GM12891 (cell line): Measurements from ENCODE around the gene ELAC1.

Experiments used
- POLR2A ChIP-seq: IDR thresholded peaks from 2 replicates; pipeline ENCODE4 v1.6.1; 2011; ENCODE audit warnings: low read depth, low read length, control low read depth
- POLR2AphosphoS5 ChIP-seq: IDR thresholded peaks from 2 replicates; pipeline ENCODE4 v1.6.1; 2011; ENCODE audit warnings: low read depth, low read length, control low read depth

DNA sequence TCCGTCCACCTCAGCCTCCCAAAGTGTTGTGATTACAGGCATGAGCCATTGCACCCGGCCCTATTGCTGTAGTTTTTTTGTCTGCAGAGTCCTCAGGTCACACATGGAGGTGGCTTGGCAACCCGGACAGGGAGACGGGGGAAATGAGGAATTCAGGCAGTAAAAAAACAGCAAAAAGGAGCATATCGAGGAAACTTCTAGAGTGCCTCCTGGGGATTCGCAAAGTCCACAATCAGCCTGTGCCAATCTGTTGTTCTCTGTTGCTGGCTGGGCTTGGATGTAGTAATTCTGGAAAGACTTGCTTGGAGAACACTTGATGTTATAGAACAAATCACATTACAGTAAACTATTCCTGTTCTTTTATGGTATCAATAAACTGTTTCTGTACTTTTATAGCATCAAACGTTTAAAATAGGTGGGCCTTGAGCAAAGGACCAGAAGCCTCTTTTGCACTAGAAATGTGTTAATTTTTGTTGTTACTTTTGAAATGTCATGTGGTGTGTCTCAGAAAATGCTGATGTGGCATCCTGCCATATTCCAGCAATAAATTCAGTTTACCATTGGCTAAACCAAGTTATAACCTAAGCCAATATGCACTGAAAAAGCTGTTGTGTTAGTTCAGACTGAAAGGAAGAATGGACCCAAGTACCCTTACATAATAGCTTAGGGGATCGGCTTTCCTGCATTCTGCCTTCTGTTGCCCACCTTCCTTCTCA lies 14.4 kb downstream of the ELAC1 start:
- TF ChIP-seq POLR2AphosphoS5, result no peak
- TF ChIP-seq POLR2A, result no peak
